ENCODE results near the gene PCK1.

The PCK1 gene

GRCh38 chr20:57577679-57578475 is 17.0 kb downstream of the PCK1 start:
- no peak for FAIRE-seq

GRCh38 chr20:57578476-57579165 is 17.7 kb downstream of the PCK1 start:
- FAIRE-seq = no peak

- FAIRE-seq = no peak
Observed at GRCh38 chr20:57579331-57579897, 18.5 kb downstream of the PCK1 start.

- FAIRE-seq = no peak
Observed at GRCh38 chr20:57579898-57580447, 19.1 kb downstream of the PCK1 start.

DNA sequence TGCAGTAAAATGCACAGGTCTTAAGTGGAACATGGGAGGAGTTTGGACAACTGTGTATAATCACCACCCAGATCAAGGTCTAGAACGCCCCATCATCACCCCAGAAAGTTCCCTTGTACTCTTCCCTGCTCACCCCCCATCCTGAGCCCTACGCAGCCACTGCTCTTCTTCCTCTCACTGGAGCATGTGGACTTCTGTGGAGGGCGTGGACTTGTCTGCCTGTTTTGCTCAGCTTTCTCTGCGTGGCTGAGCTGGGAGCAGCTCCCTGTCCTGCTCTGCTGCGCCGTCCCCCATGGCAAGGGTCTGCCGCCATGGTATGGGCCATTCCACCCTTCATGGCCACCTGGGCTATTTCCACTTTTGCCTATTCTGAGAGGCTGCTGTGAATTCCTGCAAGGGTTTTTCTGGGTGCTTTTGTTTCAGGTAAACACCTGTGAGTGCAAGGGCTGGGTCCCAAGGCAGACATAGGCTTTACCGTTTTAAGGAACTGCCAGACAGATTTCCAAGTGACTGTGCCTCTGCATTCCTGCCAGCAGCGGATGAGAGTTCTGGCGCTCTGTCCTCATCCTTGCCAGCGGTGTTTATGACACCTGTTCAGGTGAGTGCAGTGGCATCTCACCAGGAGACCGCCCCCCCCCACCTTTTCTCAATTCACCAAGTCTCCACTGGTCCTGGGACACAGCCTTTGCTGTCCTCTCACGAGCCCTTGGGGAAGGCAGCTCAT is 19.7 kb downstream of the PCK1 start:
- FAIRE-seq = no peak

DNA sequence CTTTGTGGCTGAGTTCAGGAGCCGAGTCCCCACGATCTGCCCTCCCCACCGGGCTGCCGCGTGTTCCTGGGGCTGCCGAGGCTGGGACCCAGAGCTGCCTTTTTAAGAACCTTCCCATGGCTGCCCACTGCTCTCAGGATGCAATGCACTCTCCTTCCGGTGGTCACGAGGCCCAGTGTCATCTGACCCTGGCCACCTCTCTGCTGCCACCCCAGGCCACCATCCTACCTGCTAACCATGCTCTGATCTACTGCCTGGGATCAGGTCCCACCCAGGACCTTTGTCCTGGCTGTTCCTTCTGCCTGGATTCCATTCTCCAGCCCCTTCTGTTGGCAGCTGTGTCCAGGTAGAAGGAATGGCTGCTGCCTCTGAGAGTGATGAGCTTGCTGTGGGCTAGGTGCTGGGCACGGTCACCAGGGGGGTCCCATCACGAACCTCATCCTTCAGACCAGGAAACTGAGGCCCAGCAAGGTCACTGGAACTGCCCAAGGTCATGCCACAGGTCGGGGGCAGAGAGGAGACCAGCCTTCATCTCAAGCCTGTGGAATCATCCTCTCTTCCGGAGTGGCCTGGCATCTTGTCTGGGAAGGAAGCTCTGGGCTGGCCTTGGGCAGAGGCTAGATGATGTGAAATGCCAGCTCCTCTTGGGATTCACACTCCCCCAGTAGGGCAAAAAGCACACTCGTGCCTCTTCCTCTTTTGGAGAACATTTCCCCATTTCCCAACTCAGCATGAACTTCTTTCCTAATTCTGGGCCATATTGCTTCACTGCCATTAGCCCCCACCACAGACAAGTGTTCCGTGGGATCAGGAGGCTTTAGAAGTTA is 20.5 kb downstream of the PCK1 start:
- no peak for FAIRE-seq

- FAIRE-seq = no peak
Observed at GRCh38 chr20:57582029-57582378, 21.1 kb downstream of the PCK1 start.

DNA sequence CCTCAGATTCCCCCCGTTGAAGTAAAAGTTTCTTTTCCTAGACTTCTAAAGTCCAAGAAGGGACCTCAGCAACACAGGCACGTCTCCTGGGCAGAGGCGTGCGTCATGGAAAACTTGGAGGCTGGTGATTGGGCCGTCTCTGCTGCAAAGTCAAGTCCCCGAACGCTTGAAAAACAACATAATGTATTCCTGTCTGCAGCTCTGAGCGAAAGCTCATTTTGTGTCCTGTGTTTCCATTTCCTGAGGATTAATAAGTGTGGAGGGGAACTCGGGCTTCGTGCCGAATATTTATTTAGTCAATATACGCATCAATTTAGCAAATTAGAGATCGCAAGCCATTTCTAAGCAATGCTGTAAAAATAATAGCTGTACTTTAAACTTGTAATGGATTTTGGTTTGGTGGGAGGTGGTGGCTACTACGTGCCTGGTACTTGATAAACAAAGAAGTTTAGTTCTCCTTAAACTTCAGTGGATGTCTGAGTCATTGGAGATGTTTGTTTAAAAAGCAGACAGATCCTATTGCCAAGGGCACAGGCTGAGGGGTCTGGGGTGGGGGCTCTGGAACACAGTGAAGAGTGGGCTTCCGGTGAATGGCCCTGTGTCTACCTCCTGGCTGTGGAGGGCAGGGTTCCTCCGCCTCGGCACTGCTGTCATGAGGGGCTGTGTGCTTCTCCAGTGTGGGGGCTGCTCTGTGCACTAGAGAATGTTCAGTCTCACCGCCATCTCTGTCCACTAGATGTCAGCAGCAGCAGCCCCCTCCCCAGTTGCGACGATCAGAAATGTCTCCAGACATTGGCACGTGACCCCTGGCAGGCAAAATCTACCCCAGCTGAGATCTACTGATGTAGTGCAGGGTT is 21.8 kb downstream of the PCK1 start:
- FAIRE-seq = peak; percentile 88

DNA sequence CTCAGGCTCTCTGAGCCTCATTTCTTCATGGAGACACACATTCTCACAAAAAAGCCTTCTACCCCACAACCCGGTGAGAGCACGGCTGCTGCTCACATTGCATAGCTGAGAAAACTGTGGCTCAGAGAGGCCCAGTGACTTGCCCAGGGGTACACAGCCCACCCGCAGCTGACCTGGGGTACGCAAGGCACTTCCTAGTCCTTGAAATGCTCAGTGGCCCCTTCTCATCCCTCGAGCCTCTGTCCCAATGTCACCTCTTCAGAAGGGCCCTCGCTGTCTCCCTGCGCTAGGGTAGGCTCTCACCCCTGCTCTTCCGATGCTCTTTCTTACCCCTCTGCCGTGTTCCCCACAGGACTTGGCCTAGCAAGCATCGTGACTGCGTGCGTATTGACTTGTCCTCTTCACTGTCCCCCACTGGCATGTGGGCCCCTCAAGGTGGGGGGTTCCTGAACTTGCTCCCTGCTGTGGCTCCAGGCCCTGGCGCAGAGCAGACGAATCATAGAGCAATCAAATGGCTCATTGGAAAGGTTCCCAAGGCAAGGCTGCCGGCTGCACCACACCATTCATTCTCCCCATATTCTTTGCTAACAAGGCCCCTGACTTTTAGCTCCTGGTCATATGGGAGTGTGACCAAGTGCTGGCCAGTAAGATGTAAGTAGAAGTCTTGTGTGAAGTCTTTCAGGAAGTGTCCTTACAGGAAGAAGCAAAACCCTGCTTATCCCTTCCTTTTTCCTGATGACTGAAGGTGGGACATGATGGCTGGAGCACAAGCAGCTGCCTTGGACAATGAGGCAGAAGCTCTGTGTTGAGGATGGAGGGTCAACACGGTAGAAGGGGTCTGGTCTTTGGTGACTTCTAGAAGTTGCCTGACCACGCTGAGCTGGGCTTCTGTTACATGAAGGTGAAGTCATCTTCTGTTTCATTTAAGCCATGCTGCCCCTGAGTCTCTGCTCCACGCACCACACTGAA is 22.7 kb downstream of the PCK1 start:
- FAIRE-seq = no peak

- FAIRE-seq = no peak
Observed at GRCh38 chr20:57584768-57585461, 24.0 kb downstream of the PCK1 start.

DNA sequence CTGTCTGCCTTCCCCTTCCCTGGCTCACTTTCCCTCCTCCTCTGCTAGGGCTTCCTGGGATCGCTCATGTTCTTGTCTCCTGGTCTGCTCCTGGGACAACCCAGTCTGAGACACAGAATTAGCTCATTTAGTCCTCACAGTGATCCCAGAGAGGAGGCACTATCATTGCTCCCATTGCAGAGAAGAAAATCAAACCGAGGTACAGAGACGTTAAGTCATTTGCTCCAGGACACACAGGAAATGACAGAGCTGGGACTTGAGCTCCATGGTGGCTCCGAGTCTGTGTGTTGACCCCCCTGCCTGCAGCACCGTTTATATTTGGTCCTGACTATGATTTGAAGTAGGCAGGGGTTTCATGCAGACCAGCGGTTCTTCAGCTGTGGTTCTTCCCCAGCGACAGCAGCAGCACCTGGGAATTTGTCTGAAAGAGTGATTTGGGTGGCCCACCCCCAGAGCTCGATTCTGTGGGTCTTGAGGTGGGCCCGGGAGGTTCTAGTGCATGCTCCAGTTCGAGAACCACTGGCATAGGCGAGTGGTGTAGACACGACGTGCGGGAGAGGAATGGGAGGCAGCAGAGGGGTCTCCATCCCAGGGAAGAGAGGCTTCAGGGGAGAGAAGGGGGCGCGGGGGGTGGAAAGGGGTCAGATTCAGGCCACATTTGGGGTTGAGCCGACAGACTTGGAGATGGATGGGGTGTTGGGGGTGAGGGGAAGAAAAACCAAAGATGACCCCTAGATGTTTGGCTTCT is 24.7 kb downstream of the PCK1 start:
- no peak for FAIRE-seq

DNA sequence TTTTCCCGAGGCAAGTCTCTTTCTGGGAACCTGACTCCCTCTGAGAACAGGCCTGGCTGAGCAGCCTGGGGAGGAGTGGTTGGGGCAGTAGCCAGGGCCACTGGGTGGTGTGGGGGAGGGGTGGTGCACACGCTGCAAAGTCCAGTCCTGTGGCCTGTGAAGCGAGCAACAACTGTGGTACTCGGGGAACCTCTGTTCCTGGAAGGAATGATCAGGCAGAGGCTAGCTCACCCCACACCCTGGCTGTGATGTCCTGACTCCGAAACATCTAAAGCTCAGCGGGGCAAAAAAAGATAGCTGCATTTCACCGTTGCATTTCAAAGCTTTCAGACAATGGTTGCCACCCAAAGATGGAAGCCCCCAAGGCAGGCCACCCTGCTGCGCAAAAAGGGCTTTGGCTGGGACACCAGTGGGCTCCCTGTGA is 25.5 kb downstream of the PCK1 start:
- no peak for FAIRE-seq

DNA sequence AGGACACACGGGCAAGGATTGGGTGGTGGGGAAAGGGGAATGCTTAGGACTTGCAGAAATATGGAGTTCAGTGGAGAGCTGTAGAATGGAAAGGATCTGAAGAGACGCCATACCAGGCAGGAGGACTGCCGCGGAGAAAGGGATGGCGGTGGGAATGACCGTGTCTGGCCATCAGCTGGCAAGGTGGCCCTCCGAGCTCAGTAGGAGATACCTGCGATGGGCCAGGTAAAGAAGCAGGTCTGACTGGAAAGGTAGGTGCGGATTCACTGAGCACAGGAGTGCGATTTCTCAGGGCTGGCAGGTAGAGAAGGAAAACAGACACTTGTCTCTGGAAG is 26.0 kb downstream of the PCK1 start:
- no peak for FAIRE-seq

DNA sequence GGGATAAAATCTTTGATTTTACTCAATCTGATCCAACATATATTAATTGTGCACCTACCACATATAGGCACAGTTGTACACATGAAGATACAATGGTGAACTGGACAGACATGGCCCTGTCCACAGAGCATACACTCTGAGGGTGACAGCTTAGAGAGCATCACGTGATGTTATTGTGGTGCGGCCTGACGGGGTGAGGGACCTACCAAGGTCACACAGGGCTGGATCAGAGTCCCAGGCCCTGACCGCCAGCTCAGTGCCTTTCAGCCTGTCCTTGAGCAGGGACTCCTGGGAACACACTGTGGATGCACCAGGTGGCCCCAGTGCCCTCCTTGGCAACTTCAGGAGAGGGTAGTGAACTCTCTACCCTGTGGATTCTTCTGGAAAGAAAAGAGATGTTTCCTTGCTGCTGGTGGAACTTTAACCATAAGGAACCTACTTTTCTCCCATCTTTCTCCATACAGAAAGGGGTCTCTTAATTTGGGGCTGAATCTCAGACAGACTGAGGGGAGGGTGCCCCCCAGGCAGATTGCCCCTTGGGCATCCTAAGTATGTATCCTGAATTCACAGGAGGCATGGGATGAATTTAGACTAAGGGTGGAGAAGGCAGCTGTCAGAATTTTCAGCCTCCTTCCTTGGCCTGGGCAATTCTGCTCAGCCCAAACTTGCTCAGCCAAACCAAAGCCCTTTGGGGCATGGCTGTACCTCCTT is 26.5 kb downstream of the PCK1 start:
- no peak for FAIRE-seq

DNA sequence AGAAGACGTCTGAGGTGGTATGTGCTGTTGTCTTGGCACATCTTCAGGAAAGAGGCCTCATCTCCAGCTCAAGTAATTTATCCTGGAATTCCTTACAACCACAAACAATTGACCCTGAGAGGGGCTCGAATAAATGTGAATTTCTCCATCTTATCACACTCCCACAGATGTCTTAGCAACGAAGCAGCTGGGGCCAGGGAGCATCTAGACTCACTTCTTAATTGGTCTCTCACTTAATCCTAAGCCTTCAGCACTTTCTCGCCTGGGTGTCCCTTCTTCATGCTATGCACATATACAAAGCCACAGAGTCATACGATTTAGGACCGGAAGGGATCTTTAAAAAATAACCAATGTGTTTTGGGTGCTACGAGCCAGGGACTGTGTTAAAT is 27.1 kb downstream of the PCK1 start:
- no peak for FAIRE-seq

DNA sequence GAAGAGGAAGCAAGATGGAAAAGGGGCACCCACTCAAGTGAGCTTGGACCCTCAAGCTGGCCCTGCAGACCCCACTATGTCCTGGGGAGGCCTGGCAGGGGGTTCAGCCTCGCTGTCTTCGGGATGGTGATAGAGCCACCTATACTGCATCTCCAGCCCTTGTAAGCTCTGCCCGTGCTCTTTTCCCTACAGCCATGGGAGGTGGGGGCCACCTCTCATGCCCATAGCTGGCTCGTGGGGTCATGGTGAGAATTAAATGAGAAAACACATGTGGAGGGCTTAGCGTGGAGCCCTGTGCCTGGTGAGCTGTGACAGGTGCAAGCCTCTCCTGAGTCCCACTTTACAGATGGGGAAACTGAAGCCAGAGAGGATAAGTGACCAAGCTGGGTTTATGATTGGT is 27.7 kb downstream of the PCK1 start:
- no peak for FAIRE-seq

GRCh38 chr20:57589123-57589727 is 28.3 kb downstream of the PCK1 start:
- FAIRE-seq = no peak
